ENCODE results near the gene TOP2A. TPM values are rescaled to one million over a fixed set of nuclear protein-coding genes. Genes with fewer than 3 reads are reported as not detected.
"Not testable (repeated sequence)": the region's sequence is repeated elsewhere in the genome, so short reads cannot be mapped to it uniquely, and the experiment has no call there.

Gene TOP2A
- total and polyA plus RNA-seq, 7 donors = 0.14 to 0.84 (median 0.32) TPM; not detected in 1

DNA sequence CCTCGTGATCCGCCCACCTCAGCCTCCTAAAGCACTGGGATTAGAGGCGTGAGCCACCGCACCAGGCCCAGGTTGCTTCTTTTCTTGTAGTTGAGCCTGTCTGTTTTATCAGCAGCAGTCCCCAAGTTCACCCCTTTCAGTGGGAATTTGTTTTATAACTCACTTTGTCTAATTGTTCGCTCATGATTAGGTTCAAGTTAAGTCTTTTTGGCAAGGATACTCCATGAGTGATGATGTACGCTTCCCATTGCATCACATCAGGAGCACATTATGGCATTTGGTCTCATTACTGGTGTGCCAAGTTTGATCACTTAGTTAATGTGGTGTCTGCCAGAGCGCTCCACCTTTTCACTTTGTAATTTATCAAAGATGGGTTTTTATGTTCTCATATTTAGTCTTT lies 38.7 kb downstream of the TOP2A start:
- Histone ChIP-seq H3K27ac (no peak overlapping the region), H3K4me1 (no peaks in the 10 kb centered on the region), H3K4me3 (no peak overlapping the region), H3K27me3 (ENCODE audit: insufficient read depth in 3 of 3, low read length in 2 of 3) (peaks cover 0 to 12% (median 0%) of the 10 kb centered on the region in 3 donors), H3K9me3 (no peaks in the 10 kb centered on the region), H3K36me3 (ENCODE audit: insufficient read depth in 1 of 2, low read depth in 1 of 2) (no peaks in the 10 kb centered on the region)
- intact Hi-C loops (cut with DNase I) = no loop called here
- ATAC-seq (no peak), DNase-seq (no peak)
- TF ChIP-seq, protein P1, sequence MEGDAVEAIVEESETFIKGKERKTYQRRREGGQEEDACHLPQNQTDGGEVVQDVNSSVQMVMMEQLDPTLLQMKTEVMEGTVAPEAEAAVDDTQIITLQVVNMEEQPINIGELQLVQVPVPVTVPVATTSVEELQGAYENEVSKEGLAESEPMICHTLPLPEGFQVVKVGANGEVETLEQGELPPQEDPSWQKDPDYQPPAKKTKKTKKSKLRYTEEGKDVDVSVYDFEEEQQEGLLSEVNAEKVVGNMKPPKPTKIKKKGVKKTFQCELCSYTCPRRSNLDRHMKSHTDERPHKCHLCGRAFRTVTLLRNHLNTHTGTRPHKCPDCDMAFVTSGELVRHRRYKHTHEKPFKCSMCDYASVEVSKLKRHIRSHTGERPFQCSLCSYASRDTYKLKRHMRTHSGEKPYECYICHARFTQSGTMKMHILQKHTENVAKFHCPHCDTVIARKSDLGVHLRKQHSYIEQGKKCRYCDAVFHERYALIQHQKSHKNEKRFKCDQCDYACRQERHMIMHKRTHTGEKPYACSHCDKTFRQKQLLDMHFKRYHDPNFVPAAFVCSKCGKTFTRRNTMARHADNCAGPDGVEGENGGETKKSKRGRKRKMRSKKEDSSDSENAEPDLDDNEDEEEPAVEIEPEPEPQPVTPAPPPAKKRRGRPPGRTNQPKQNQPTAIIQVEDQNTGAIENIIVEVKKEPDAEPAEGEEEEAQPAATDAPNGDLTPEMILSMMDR (IDR thresholded peaks at IDR 0.05) = no peak
- 85 to 89% (median 87%) methylated on average over 7 of the region's 7 CpGs for WGBS, 3 donors

DNA sequence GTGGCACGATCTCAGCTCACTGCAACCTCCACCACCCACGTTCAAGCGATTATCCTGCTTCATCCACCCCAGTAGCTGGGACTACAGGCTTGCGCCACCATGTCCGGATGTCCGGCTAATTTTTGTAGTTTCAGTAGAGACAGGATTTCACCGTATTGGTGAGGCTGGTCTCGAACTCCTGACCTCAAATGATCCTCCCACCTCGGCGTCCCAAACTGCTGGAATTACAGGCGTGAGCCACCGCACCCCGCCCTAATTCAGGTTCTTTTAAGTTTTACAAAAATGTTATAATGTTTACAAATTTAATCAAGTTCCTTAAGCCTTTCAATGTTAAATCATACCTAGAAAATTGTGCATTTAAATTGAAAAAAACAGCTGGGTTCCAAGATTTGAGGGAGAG lies 39.9 kb downstream of the TOP2A start:
- WGBS, 3 donors = 84 to 86% (median 86%) methylated on average over 13 of the region's 13 CpGs
- TF ChIP-seq, protein P1 (IDR thresholded peaks at IDR 0.05) = no peak
- intact Hi-C loops (cut with DNase I) = no loop called here
- DNase-seq (no peak), ATAC-seq (no peak)
- Histone ChIP-seq H3K27me3 (ENCODE audit: insufficient read depth in 3 of 3, low read length in 2 of 3) (peaks cover 0 to 12% (median 0%) of the 10 kb centered on the region in 3 donors), H3K9me3 (no peaks in the 10 kb centered on the region), H3K27ac (no peak overlapping the region), H3K4me3 (no peak overlapping the region), H3K36me3 (ENCODE audit: insufficient read depth in 1 of 2, low read depth in 1 of 2) (no peaks in the 10 kb centered on the region), H3K4me1 (no peaks in the 10 kb centered on the region)

DNA sequence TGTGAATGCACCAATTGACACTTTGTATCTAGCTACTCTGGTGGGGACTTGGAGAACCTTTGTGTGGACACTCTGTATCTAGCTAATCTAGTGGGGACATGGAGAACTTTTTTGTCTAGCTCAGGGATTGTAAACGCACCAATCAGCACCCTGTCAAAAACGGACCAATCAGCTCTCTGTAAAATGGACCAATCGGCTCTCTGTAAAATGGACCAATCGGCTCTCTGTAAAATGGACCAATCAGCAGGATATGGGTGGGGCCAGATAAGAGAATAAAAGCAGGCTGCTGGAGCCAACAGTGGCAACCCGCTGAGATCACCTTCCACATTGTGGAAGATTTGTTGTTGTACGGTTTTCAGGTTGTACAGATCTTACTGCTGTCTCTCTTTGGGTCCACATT lies 41.2 kb downstream of the TOP2A start:
- H3K9me3 ChIP-seq; H3K4me3 ChIP-seq; H3K36me3 ChIP-seq (ENCODE audit: insufficient read depth in 1 of 2, low read depth in 1 of 2); H3K27me3 ChIP-seq (ENCODE audit: insufficient read depth in 3 of 3, low read length in 2 of 3); H3K27ac ChIP-seq; intact Hi-C loops (cut with DNase I); ATAC-seq; DNase-seq; H3K4me1 ChIP-seq: not testable (repeated sequence)
- WGBS, 3 donors = 76 to 85% (median 84%) methylated on average over 6 of the region's 6 CpGs

DNA sequence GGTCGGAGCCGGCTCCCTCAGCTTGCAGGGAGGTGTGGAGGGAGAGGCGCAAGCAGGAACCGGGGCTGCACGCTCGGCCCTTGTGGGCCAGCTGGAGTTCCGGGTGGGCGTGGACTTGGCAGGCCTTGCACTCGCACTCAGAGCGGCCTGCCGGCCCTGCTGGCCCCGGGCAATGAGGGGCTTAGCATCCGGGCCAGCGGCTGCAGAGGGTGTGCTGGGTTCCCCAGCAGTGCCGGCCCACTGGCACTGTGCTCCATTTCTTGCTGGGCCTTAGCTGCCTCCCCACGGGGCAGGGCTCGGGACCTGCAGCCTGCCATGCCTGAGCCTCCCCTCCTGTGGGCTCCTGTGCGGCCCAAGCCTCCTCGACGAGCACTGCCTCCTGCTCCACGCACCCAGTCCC lies 41.9 kb downstream of the TOP2A start:
- H3K4me3 ChIP-seq; intact Hi-C loops (cut with DNase I); H3K27me3 ChIP-seq (ENCODE audit: insufficient read depth in 3 of 3, low read length in 2 of 3); DNase-seq; H3K9me3 ChIP-seq; H3K27ac ChIP-seq; ATAC-seq; H3K36me3 ChIP-seq (ENCODE audit: insufficient read depth in 1 of 2, low read depth in 1 of 2); H3K4me1 ChIP-seq: not testable (repeated sequence)
- WGBS, 3 donors = 61 to 77% (median 67%) methylated on average over 13 to 21 of the region's 21 CpGs

DNA sequence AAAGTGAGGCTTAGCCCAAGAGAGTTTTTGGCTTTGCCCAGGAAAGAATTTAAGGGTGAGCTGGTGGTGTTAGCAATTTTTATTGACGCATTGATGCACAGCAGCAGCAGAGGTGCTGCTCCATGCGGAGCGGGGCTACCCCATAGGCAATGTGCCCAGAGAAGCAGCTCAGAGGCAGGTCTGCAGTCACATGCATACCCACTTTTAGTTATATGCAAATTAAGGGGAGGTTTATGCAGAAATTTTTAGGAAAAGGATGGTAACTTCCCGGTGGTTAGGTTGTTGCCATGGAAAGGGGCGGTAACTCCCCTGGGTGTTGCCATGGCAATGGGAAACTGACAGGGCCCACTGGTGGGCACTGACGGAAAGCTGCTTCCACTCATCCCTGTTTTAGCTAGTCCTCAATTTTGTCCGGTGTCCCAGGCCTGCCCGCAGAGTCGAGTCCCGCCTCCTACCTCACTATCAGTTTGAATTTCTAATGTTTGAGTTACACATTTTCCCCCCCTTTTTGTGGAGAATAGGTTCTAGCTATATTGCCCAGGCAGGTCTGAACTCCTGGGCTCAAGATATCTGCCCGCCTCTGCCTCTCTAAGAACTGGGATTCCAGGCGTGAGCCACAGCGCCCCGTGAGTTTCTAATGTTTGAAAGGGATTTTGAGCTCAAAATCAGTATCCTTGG lies 42.7 kb downstream of the TOP2A start:
- no peak overlapping the region for H3K27ac ChIP-seq
- H3K36me3 ChIP-seq (ENCODE audit: insufficient read depth in 1 of 2, low read depth in 1 of 2) = no peaks in the 10 kb centered on the region
- TF ChIP-seq, protein P1 (IDR thresholded peaks at IDR 0.05) = no peak
- H3K27me3 ChIP-seq (ENCODE audit: insufficient read depth in 3 of 3, low read length in 2 of 3) = peaks cover 0 to 5% (median 0%) of the 10 kb centered on the region in 3 donors
- no peaks in the 10 kb centered on the region for H3K4me1 ChIP-seq
- no peak for ATAC-seq
- no peak for DNase-seq
- H3K9me3 ChIP-seq = no peaks in the 10 kb centered on the region
- H3K4me3 ChIP-seq = no peak overlapping the region
- intact Hi-C loops (cut with DNase I) = no loop called here
- WGBS, 3 donors = 74 to 83% (median 82%) methylated on average over 14 of the region's 14 CpGs

DNA sequence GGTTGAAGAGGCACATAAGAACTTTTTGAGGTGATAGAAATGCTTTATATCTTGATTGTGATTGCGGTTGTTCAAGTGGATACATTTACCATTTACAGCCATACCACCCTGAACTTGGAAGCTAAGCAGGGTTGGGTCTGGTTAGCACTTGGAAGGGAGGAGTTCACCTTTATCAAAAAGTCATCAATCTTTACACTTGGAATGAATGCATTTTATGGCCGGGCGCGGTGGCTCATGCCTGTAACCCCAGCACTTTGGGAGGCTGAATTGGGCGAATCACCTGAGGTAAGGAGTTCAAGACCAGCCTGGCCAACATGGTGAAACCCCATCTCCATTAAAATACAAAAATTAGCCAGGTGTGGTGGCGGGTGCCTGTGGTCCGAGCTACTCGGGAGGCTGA lies 43.7 kb downstream of the TOP2A start:
- peaks cover 0 to 5% (median 0%) of the 10 kb centered on the region in 3 donors for H3K27me3 ChIP-seq (ENCODE audit: insufficient read depth in 3 of 3, low read length in 2 of 3)
- TF ChIP-seq, protein P1 (IDR thresholded peaks at IDR 0.05) = no peak
- no peak for ATAC-seq
- H3K4me1 ChIP-seq = no peaks in the 10 kb centered on the region
- no peak overlapping the region for H3K27ac ChIP-seq
- no peak for DNase-seq
- intact Hi-C loops (cut with DNase I) = no loop called here
- H3K9me3 ChIP-seq = no peaks in the 10 kb centered on the region
- no peaks in the 10 kb centered on the region for H3K36me3 ChIP-seq (ENCODE audit: insufficient read depth in 1 of 2, low read depth in 1 of 2)
- no peak overlapping the region for H3K4me3 ChIP-seq
- WGBS, 3 donors = 91 to 93% (median 92%) methylated on average over 8 of the region's 8 CpGs
